Measurements from ENCODE around the gene SORD.

- TF ChIP-seq CTCF (IDR thresholded peaks at IDR 0.05) = no peak
- TF ChIP-seq POLR2A (IDR thresholded peaks at IDR 0.05) = no peak
- no peak for TF ChIP-seq POLR2AphosphoS5 (IDR thresholded peaks at IDR 0.05)
These were observed 60.2 kb downstream of the SORD start for GRCh38 chr15:45083223-45083622.
